NCI-H128 (cell line): ENCODE results near the gene UTRN.
A peak's percentile ranks its signal among the peaks of the same experiment; 100 is the strongest.

Experiments used
- DNase-seq: peaks from one replicate; lab custom pipeline; 2025; ENCODE audit not compliant: unreplicated experiment; lab: John Stamatoyannopoulos, UW

The UTRN gene

DNA sequence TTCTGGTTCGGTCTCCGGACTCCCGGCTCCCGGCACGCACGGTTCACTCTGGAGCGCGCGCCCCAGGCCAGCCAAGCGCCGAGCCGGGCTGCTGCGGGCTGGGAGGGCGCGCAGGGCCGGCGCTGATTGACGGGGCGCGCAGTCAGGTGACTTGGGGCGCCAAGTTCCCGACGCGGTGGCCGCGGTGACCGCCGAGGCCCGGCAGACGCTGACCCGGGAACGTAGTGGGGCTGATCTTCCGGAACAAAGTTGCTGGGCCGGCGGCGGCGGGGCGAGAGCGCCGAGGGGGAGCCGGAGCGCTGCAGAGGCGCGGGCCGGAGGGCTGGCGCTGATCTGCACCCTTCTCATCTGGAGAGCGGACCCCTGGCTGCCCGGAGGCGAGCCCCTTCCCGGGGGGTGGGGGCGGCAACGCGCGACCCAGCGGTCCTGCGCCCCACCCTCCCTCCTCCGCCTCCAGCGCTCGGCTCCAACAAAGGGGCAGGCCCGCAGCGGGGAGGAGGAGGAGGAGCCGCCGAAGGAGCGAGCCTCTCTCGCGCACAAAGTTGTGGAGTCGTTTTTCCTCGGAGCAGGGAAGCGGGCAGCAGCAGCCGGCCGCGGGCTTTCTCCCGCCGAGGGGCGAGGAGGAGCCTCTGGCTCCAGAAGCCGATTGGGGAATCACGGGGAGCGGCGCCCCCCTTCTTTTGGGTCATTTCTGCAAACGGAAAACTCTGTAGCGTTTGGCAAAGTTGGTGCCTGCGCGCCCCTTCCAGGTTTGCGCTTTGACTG is at the start of gene UTRN:
Gene UTRN, plus strand, starts transcription at position 553 of the 765 bp plus-strand sequence. CDS start 6,494 bp downstream, outside the sequence.
- DNase-seq: peak; percentile 27

DNA sequence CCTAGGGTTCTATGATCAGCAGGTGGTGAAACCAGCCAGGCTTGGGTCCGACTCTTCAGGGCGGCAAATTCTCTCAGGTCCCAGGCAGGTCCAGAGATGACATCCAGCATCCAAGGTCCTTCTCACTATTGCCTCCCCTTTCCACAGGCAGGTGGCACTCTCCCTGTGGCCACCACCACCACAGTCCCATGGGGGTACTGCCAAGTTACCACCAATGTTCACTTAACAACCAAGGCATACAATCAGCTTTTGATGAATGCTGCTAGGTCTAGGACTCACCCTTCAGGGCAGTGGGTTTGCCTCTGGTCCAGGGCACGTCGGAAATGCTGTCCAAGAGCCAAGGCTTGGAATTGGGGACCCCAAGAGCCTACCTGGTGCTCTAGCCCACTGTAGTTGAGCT is 40.4 kb upstream of the UTRN start:
- no peak for DNase-seq

DNA sequence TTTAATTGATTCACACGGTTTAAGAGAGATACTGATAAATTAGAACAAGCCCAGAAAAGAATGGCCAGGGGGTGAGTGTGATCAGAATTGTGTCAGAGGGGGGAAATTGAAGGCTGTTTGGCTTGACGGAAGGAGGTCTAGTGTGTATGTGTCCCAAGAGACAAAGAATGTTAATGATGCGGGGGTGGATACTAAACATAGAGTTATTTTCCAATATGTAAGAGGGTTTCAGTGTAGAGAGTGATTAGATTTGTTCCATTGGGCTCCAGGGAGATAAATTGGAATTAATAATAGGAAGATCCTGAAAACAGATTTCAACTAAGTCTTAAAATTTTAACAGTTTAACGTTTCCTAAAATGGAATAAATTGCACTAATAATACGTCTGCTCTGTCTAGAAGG is 38.1 kb upstream of the UTRN start:
- no peak for DNase-seq

DNA sequence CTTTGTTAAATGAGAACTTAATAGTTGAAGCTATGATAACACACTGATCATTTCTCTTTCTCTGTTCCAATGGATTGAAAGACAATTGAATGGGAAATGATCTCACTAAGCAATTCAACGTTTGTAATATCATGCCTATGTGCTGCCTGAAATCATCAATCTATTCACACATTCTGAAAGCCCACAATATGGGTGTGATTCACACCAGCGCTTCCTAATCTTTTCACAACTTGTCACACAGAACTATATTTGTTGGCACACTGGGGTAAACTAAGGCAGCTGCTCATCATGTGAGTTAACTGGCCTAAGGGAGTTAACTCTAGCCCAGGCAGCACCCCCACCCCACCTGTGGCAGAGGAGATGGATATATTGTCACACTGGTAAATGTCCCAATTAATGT is 37.1 kb upstream of the UTRN start:
- no peak for DNase-seq

DNA sequence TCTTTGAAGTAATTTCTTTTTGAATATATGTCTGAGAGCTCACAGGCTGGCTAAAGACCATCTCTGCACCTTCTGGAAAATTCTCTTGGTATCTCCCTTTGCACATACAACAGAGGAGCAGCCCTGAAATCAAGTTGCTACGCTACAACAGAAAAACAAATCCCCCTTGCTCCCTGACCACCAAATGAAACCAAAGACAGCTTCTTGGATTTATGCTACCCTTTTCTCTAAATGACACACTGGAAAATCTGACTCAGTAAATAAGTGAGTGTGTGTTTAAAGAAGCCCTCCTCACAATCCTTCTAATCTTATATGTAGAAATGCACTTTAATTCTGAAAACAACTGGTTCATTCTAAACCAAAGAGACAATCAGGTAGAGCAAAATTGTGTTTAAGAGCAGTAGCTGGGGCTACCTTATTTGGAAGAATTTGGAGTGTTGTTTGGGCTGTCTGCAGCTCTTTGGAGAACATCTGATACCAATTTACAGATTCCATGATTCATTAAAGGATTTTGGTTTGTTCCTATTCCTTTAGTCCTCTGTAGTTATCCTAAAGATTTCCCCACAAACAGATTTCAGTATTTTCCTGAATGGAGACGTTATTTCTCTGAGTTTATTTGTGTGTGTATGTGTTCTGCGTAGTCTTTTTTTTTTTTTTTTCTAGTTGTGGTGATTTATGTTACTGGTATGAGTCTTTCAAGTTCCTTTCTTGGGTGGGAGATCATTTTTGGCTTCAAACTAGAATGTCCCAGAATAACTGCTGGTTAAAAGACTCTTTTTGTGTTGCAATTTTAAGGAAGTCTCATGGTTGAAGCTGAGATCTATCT is 36.4 kb upstream of the UTRN start:
- no peak for DNase-seq

DNA sequence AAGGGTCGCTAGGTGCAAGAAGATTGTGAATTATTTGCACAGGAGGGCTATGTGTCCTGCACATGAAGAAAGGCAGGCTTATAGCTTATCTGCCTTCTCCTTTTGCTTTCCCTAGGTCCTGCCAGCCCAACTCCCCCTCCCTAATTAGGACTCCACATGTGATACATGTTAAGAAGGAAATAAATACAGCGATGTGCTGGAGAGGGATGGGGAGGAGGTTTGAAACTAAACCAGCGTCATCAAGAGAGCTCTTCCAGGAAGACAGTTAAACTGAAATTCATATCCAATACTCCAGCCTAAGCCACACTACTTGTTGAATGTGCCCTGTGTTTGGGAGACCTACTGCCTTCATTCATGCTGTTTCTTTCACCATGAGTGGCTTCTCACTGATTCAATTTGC is 34.9 kb upstream of the UTRN start:
- DNase-seq: no peak

DNA sequence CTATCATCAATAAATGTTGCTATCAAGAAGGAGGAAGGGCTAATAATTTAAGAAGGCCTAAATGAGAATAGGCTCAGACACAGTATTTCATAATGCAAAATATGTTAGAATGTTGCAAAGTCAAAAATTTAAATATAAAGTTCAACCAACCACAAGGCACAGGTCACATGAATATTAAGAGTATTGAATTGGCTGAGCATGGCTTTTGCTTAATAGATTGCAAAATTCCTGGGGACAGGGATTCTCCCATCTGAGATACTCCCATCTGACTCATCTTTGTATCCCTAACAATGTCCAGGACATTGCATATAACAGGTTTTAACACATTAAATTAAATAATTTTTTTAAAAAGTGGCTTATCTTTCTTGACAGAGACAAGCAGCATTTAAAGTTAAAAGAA is 32.9 kb upstream of the UTRN start:
- no peak for DNase-seq

DNA sequence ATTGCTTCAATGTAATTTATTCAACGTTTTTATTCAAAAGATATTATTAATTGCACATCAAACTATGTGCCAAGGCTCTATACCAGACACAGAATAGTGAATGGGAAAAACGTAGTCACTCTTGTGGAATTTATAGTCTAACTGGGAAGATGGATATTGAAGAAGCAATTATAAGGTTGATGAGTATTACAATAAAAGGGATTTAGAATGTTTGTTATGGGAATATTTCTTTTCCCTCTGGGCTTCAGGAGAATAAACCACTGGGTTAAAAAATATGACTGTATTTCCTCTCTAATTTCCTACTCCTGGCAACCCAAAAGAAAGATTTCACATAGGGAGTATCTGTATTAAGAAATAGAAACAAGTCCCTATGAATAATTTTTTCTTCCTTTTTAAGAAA is 25.1 kb upstream of the UTRN start:
- DNase-seq: no peak

DNA sequence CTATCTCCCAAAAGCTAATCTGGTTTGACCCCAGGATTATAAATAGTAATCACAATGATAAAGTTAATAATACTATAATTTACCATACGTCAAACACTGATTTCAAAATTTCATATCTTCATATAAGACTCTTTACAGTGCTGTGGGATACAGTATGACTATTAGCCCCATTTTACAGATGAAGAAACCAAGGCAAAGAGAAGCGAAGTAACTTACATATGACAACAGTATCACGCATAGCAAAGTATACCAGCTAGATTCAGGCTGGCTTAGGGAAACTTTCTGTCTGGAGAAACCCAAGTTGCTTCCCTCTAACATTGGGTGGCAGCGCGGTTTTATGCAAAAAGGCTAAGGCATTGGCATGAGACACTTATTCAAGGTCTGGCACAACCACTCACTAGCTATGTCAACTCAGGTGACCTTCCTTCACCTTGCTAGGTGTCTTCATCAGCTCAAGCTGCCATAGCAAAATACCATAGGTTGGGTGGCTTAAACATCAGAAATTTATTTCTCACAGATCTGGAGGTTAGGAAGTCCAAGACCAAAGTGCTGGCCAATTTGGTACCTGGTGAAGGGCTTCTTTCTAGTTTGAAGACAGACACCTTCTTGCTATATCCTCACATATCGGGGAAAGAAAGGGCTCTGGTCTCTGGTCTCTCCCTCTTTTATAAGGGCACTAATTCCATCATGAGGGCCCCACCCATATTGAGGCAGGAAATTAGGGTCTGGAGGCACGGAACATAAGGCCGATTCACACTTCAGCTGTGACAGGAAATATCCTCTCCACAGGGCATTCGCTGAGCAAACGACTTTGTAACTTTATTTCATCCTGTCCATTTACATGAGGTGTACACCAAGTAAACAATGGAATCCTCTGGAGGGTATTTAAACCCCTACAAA is 22.4 kb upstream of the UTRN start:
- no peak for DNase-seq

DNA sequence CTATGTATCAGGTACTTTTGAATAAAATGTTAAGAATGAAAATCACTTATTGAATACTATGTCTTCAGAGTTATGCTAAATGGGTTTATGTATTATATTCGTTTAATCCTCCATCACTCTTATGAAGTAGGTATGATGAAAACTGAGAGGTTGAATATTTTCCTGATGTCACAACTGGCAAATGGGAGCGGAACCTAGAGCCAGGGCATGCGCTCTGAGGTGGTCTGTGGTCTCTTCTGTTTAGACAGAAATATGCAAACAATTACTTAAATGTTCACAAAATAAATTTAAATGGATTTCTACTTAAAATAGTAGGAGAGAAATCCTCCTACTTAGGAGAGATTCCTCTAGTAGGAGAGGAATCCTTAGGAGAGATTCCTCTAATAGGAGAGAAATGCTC is 21.3 kb upstream of the UTRN start:
- DNase-seq: no peak

DNA sequence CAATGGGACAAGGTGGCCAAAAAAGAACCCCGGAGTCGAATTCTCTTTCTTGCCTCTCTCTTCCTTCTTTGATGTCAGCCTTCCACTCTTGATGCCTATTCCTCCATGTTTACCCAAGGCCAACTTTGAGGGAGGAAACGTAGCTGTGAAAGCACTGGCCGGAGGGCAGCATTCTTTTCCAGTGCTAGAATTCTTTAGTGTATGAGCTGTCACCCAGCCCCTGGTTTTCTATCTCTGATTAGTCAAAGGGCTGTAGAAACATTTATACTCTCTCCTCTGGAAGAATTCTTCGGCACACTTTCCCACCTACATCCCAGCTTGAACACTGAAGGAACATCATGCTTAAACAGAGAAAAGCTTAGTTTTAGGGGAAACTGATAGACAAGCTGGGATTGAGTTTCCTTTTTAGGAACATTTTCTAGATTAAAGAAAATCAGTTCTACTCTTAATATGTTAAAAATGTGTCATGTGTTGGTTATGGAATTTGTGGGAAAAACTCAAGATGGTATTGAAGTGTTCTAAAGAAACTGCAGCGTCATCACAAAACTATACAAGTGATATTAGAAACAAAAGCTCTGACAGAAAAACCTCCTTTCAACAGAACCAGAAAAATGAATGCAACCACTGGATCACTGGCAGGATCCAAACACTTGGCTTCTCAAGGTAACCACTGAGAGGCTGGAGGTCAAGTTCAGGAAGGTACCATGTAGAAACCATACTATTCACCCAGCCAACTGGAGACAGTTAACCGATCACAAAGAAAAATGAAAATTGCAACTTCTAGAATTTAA is 20.7 kb upstream of the UTRN start:
- no peak for DNase-seq

DNA sequence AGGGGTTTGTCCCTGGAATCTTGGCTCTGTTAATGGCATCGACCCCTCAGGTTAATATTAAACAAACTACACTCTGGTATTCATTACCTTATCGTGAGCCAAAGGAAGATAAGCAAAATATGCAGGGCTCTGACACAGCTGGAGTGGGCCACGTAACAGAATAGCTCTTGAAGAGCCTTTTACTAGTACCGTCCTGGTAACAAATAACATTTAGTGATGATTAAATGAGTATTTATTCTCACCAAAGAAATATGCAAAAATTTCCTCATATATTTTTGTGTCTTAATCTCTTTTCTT is 20.1 kb upstream of the UTRN start:
- no peak for DNase-seq

DNA sequence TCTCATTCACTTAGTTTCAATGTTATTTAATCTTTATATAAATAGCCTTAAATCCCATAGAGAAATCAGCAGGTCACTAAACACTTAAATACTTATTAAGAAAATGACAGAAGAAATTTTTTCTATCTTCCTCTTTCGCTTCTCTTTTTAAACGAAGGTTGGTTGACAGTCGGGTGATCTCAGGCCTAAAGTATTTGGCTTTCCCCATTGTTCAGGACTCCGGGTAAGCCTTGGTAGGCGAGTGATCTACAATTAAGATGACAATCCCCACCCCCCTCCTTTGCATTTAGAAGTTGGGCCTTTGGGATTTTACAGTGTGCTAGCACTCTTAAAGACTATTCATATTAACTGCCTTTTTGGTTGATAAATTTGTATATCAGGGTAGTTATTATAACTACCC is 19.7 kb upstream of the UTRN start:
- DNase-seq: no peak

DNA sequence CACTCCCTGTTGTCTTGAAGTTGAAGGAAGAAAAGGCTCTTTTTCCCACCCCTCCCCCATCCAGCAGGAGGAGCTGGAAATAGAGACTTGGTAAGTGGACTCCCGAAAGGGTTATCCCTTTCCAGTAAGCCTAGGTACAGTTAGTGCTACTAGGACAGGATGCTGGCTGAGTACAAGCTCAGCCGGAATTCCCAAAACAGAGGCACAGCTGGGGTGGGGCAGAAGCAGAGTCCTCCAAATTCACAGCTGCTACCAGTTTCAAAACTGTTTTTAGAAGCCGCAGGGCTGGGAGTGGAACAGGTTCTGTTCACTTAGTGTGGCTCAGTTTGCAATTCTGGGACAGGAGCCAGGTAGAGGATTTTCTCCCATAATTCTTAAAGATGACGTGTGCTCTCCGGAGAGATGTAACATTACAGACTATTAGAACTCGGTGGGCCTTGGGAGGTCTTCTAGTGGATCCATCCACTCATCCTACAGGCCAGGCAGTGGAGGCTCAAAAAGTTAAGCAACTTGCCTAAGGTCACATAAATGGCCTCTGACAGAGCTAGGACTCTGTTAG is 19.0 kb upstream of the UTRN start:
- DNase-seq: no peak

DNA sequence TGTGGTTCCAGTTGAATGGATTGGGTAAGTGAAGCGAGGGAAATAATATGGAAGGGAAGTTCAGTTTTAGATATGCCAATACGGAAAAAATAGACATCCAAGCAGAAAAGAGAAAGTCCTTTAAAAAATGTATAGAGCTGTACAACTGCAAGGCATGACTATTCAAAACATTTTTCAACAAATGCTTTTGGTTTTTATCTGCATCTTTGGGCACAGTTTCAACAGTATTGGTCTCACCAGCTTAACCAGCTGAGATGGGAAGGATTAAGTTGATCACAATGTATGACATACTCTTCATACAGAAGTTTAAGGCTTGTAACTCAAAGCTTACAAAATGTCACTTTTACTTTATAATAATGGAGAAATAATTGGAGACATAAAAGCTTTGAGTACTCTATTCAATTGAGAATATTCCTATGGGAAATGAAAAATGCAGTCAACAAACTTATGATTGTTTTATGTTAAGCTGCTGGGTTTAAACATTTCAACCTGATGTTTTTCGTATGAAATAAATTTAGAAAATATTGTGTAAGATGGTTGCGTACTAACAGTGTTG is 16.3 kb upstream of the UTRN start:
- no peak for DNase-seq

DNA sequence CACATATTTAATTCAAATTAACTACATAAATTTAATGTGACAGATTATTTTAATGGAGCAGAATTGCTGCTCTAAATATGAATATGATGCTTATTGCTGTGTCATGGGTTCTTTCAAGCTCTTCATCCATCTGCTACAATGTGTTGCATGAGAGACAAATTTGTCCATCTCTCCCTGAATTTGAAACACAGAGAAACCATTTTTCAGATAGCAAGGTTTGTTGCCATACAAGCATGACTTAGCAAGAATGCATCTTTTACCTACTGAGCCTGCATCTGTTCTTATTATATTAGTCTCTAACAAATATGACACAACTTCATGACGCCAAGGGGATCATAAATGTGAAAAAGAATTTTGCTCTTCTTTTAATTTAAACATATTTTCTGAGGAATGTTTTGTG is 8.0 kb upstream of the UTRN start:
- no peak for DNase-seq

DNA sequence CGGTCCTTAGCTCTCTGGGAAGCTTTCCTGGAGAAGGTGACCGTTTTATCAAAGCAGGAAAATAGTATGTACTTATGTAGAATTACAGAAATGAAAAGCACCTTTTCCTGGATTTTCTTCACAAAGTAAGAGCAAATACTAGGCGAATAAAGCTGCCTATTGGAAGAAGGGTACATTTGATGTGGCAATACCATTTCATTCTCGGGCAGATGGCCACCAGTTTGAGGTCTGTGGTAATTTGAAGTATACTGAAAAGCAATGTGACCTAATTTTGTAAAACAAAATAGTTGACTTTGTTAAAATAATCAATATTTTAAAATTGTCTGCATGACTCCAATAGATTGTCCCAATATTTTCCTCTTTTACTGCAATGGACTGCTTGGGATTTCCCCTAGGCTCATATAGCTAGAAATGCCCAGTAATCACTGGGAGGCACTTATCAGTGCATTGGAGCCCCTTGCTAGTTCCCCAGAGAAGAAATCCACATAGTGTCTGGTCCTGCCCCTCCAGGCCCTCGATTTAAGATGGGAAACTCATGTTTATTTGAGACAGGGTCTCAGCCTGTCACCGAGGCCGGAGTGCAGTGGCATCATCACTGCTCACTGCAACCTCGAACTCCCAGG is 7.4 kb upstream of the UTRN start:
- DNase-seq: no peak

DNA sequence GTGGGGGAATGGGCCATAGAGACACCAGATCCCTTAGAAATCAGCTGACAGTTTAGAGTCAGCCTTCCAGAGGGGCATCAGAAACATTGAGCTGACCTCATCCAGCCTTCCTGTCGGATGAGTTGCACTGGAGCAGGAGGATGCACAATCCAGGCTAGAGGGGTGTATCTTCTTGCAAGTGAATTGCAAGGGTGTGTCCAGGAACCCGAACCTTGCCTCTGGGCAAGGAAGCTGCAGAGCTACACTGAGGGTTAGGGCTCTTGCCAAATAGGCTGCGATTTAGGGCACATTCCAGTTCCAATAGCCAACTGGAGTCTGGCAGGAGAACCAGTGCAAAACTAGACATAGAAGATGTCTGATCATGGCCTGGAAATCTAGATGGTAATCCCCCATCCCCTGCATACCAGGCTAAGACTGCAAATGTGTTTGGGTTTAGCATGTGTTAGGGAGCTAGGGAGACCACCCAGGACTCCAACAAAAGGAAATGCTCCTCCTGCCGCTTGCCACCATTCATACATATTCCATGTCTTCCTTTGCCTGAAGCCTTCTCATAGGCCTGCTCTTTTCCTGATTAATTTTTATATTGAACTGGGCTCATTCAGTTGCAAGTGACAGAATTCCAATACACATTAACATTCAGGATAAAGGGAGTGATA is 6.3 kb upstream of the UTRN start:
- DNase-seq: no peak

DNA sequence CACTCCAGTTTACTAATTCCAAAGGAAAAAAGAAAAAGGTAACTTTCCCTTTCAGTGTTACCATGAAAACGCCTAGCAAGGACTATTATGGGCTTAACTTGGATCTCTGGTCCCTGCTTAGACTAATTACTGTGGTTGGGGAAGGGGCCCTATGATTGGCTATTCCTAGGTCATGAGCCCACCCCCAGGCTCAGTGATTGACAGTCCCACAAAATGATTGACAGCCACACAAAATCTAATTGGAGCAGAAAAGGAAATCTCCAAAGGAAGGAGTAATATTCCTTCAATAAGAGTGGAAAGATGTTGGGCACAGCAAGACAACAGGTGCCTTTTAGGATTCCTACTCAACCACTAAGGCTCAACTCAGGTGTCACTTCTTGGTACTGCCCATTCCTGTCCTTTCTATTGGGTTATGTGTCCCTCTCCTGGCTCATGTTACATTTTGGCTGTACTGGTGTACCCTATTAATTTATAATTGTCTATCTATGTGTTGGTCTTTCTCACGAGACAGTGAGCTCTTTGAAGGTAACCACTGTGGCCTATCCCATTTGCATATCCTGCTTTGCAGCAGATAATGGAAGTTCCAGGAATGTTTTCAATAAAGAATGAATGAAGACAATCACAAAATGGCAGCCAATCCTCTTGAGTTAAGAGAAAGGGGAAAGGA is 5.5 kb upstream of the UTRN start:
- no peak for DNase-seq
